Body of pancreas (tissue), 4 donors: Measurements from ENCODE around the gene DDIT3. TPM values are rescaled to one million over a fixed set of nuclear protein-coding genes. Genes with fewer than 3 reads are reported as not detected.

ENCODE experiments used
- ATAC-seq: fragments of 150-250 bp; one replicate; pipeline ENCODE4 v1.9.1; 2016
- DNase-seq, 4 donors: peaks; one replicate each; pipeline ENCODE4 v3.0.0-alpha.2; 2019
- H3K27ac ChIP-seq, 4 donors: fragments of 200-600 bp; sonication (generic); 1 replicate in 3 of 4; 2 replicates in 1 of 4; pipeline versions ENCODE4 v1.5.1 to v1.6.1; 2016 to 2019; ENCODE audit warnings: mild to moderate bottlenecking in 1 of 4, mixed read lengths in 1 of 4, moderate library complexity in 1 of 4
- H3K27me3 ChIP-seq, 2 donors: fragments of 200-600 bp; sonication (generic); one replicate each; pipeline ENCODE4 v1.6.0; 2016; ENCODE audit warnings: mild to moderate bottlenecking in 1 of 2
- H3K36me3 ChIP-seq, 2 donors: fragments of 200-600 bp; sonication (generic); replicated peaks in 1 of 2; 2 replicates each; pipeline ENCODE4 v1.5.1; 2016; ENCODE audit warnings: low read depth in 2 of 2; ENCODE audit not compliant: insufficient read depth in 1 of 2
- H3K4me1 ChIP-seq: fragments of 200-600 bp; sonication (generic); one replicate; pipeline ENCODE4 v1.6.0; 2016
- H3K4me3 ChIP-seq, 2 donors: fragments of 200-600 bp; sonication (generic); 1 replicate in 1 of 2; 2 replicates in 1 of 2; pipeline ENCODE4 v1.5.1; 2016 to 2019
- H3K9me3 ChIP-seq, 3 donors: fragments of 200-600 bp; sonication (generic); 1 replicate in 2 of 3; 2 replicates in 1 of 3; pipeline ENCODE4 v1.5.1; 2016
- POLR2A ChIP-seq, 3 donors: fragments of 450-650 bp; IDR thresholded peaks; one replicate each; pipeline ENCODE4 v1.6.1; 2016; ENCODE audit warnings: antibody characterized with exemption in 3 of 3, mild to moderate bottlenecking in 2 of 3
- WGBS, 2 donors: methylation state at CpG; one replicate each; pipeline ENCODE4 v1.1.5; 2017; 5-methylcytosine and 5-hydroxymethylcytosine counted together
- intact Hi-C: fragments of 100-400 bp; cut with DNase I; formaldehyde crosslinking; loops from one replicate; pipeline ENCODE4 v1.15.1; 2023
- total RNA-seq, 2 donors: library from RNA; depleted of rRNA; stranded (reverse); fragments of >200 nt; gene quantifications; one replicate each; pipeline ENCODE4 v1.1.0, GENCODE V29; 2016
- TF ChIP-seq, protein P1 (sequence below), 7 experiments: fragments of 450-650 bp in 4 of 7; fragments of 200-600 bp in 3 of 7; sonication (generic) in 3 of 7; IDR thresholded peaks; one replicate each; pipeline ENCODE4 v1.5.1; 2016 to 2019; ENCODE audit warnings: antibody characterized with exemption in 7 of 7

The DDIT3 gene
- total RNA-seq, 2 donors from 2014 or later = 7.3 to 12.7 TPM

DNA sequence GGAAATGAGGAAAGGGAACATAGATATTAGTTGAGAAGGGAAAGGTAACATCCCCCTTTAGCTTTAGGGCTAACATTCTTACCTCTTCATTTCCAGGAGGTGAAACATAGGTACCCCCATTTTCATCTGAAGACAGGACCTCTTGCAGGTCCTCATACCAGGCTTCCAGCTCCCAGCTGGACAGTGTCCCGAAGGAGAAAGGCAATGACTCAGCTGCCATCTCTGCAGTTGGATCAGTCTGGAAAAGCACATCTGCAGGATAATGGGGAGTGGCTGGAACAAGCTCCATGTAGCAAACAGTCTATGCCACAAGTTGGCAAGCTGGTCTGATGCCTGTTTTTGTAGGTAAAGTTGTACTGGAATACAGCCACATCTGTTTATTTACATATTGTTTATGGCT is 3.1 kb downstream of the DDIT3 start:
- WGBS, 2 donors = 0 to 20% methylated on average over 1 of the region's 1 CpG
- H3K36me3 ChIP-seq = peaks cover 4 to 17% of the 10 kb centered on the region in 2 donors

DNA sequence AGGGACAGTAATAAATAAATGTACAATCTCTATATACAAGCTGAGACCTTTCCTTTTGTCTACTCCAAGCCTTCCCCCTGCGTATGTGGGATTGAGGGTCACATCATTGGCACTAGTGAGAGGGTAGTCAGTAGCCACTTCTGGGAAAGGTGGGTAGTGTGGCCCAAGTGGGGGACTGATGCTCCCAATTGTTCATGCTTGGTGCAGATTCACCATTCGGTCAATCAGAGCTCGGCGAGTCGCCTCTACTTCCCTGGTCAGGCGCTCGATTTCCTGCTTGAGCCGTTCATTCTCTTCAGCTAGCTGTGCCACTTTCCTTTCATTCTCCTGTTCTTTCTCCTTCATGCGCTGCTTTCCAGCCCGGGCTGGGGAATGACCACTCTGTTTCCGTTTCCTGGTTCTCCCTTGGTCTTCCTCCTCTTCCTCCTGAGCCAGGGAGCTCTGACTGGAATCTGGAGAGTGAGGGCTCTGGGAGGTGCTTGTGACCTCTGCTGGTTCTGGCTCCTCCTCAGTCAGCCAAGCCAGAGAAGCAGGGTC is 3.6 kb downstream of the DDIT3 start:
- H3K27me3 ChIP-seq = no peaks in the 10 kb centered on the region
- no peak for ATAC-seq
- H3K27ac ChIP-seq = peak overlapping the region in 3 of 4 donors; percentile 3 to 98 (median 46)
- no peak for DNase-seq
- no peaks in the 10 kb centered on the region for H3K9me3 ChIP-seq
- H3K36me3 ChIP-seq = peaks cover 4 to 22% of the 10 kb centered on the region in 2 donors
- no peak for TF ChIP-seq POLR2A (IDR thresholded peaks at IDR 0.05)
- TF ChIP-seq, protein P1, sequence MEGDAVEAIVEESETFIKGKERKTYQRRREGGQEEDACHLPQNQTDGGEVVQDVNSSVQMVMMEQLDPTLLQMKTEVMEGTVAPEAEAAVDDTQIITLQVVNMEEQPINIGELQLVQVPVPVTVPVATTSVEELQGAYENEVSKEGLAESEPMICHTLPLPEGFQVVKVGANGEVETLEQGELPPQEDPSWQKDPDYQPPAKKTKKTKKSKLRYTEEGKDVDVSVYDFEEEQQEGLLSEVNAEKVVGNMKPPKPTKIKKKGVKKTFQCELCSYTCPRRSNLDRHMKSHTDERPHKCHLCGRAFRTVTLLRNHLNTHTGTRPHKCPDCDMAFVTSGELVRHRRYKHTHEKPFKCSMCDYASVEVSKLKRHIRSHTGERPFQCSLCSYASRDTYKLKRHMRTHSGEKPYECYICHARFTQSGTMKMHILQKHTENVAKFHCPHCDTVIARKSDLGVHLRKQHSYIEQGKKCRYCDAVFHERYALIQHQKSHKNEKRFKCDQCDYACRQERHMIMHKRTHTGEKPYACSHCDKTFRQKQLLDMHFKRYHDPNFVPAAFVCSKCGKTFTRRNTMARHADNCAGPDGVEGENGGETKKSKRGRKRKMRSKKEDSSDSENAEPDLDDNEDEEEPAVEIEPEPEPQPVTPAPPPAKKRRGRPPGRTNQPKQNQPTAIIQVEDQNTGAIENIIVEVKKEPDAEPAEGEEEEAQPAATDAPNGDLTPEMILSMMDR (IDR thresholded peaks at IDR 0.05) = no peak
- WGBS, 2 donors = 81 to 86% methylated on average over 11 of the region's 11 CpGs
- H3K4me3 ChIP-seq = no peak overlapping the region
- peaks cover 58% of the 10 kb centered on the region for H3K4me1 ChIP-seq
- intact Hi-C loops = no loop called here

More for the DNA sequence above, 3.1 kb downstream of the DDIT3 start:
- Histone ChIP-seq H3K9me3 (no peaks in the 10 kb centered on the region), H3K27ac (peak overlapping the region in 3 of 4 donors; percentile 3 to 98 (median 95)), H3K27me3 (no peaks in the 10 kb centered on the region), H3K4me1 (peaks cover 63% of the 10 kb centered on the region), H3K4me3 (no peak overlapping the region)
- TF ChIP-seq, protein P1 (IDR thresholded peaks at IDR 0.05) = no peak
- no peak for TF ChIP-seq POLR2A (IDR thresholded peaks at IDR 0.05)
- peak in 2 of 4 donors; percentile 17 to 60 for DNase-seq
- no peak for ATAC-seq
- intact Hi-C loops = no loop called here

GRCh38 chr12:57515934-57516541 is 4.3 kb downstream of the DDIT3 start:
- Histone ChIP-seq H3K27me3 (no peaks in the 10 kb centered on the region), H3K27ac (peak overlapping the region in 1 of 4 donors; percentile 46), H3K36me3 (peaks cover 4 to 22% of the 10 kb centered on the region in 2 donors), H3K9me3 (no peaks in the 10 kb centered on the region), H3K4me3 (no peak overlapping the region), H3K4me1 (peaks cover 52% of the 10 kb centered on the region)
- 66 to 69% methylated on average over 11 of the region's 11 CpGs for WGBS, 2 donors
- DNase-seq (no peak), ATAC-seq (no peak)
- TF ChIP-seq, protein P1 (IDR thresholded peaks at IDR 0.05) = no peak
- no peak for TF ChIP-seq POLR2A (IDR thresholded peaks at IDR 0.05)
- intact Hi-C loops = no loop called here

- Histone ChIP-seq H3K9me3 (no peaks in the 10 kb centered on the region), H3K27me3 (no peaks in the 10 kb centered on the region), H3K4me1 (peaks cover 49% of the 10 kb centered on the region), H3K4me3 (no peak overlapping the region), H3K36me3 (peaks cover 4 to 24% of the 10 kb centered on the region in 2 donors), H3K27ac (peak overlapping the region in 2 of 4 donors; percentile 19 to 34)
- 30 to 50% methylated on average over 3 of the region's 3 CpGs for WGBS, 2 donors
- DNase-seq (no peak), ATAC-seq (no peak)
- intact Hi-C loops = no loop called here
- TF ChIP-seq, protein P1 (IDR thresholded peaks at IDR 0.05) = no peak
- no peak for TF ChIP-seq POLR2A (IDR thresholded peaks at IDR 0.05)
Measured at GRCh38 chr12:57515408-57515933, 4.8 kb downstream of the DDIT3 start.
